ENCODE data around the gene CDH23.

CDH23 gene

GRCh38 chr10:71388583-71389310, 8.0 kb upstream of the CDH23 start:
- DNase-seq (ENCODE audit: low read depth, low spot score) = no peak
- Histone ChIP-seq H3K9me3 (ENCODE audit: insufficient read depth, low read length) (no peaks in the 10 kb centered on the region), H3K4me1 (ENCODE audit: insufficient read depth, insufficient read length) (peaks cover 6% of the 10 kb centered on the region), H3K4me3 (ENCODE audit: insufficient read length, low read depth) (no peak overlapping the region), H3K36me3 (ENCODE audit: insufficient read depth, insufficient read length, low read length) (no peaks in the 10 kb centered on the region), H3K9ac (ENCODE audit: insufficient read length, low read depth) (no peak overlapping the region), H3K27me3 (ENCODE audit: insufficient read depth, insufficient read length) (peaks cover 6% of the 10 kb centered on the region)
- no peak for TF ChIP-seq SUZ12 (IDR thresholded peaks at IDR 0.05; ENCODE audit: extremely low read depth, insufficient read depth, insufficient read length)
- no peak for TF ChIP-seq ZNF274 (IDR thresholded peaks at IDR 0.05; ENCODE audit: low read depth, low read length)
- TF ChIP-seq YY1 (IDR thresholded peaks at IDR 0.05; ENCODE audit: insufficient read depth, insufficient read length) = no peak

- H3K9ac ChIP-seq (ENCODE audit: insufficient read length, low read depth) = no peak overlapping the region
- no peak overlapping the region for H3K4me3 ChIP-seq (ENCODE audit: insufficient read length, low read depth)
- H3K36me3 ChIP-seq (ENCODE audit: insufficient read depth, insufficient read length, low read length) = no peaks in the 10 kb centered on the region
- H3K4me1 ChIP-seq (ENCODE audit: insufficient read depth, insufficient read length) = peaks cover 6% of the 10 kb centered on the region
- H3K9me3 ChIP-seq (ENCODE audit: insufficient read depth, low read length) = no peaks in the 10 kb centered on the region
- H3K27me3 ChIP-seq (ENCODE audit: insufficient read depth, insufficient read length) = peaks cover 8% of the 10 kb centered on the region
- TF ChIP-seq ZNF274 (IDR thresholded peaks at IDR 0.05; ENCODE audit: low read depth, low read length) = no peak
- no peak for TF ChIP-seq YY1 (IDR thresholded peaks at IDR 0.05; ENCODE audit: insufficient read depth, insufficient read length)
- no peak for TF ChIP-seq SUZ12 (IDR thresholded peaks at IDR 0.05; ENCODE audit: extremely low read depth, insufficient read depth, insufficient read length)
- DNase-seq (ENCODE audit: low read depth, low spot score) = no peak
These were observed 6.8 kb upstream of the CDH23 start for GRCh38 chr10:71389768-71390460.

GRCh38 chr10:71390461-71390835, 6.3 kb upstream of the CDH23 start:
- DNase-seq (ENCODE audit: low read depth, low spot score) = no peak
- Histone ChIP-seq H3K27me3 (ENCODE audit: insufficient read depth, insufficient read length) (peaks cover 13% of the 10 kb centered on the region), H3K9ac (ENCODE audit: insufficient read length, low read depth) (no peak overlapping the region)

GRCh38 chr10:71390921-71391690, 5.6 kb upstream of the CDH23 start:
- no peaks in the 10 kb centered on the region for H3K36me3 ChIP-seq (ENCODE audit: insufficient read depth, insufficient read length, low read length)
- no peaks in the 10 kb centered on the region for H3K9me3 ChIP-seq (ENCODE audit: insufficient read depth, low read length)
- TF ChIP-seq YY1 (IDR thresholded peaks at IDR 0.05; ENCODE audit: insufficient read depth, insufficient read length) (no peak), SUZ12 (IDR thresholded peaks at IDR 0.05; ENCODE audit: extremely low read depth, insufficient read depth, insufficient read length) (no peak), ZNF274 (IDR thresholded peaks at IDR 0.05; ENCODE audit: low read depth, low read length) (no peak)
- H3K4me1 ChIP-seq (ENCODE audit: insufficient read depth, insufficient read length) = peaks cover 6% of the 10 kb centered on the region
- no peak overlapping the region for H3K9ac ChIP-seq (ENCODE audit: insufficient read length, low read depth)
- H3K27me3 ChIP-seq (ENCODE audit: insufficient read depth, insufficient read length) = peaks cover 13% of the 10 kb centered on the region
- H3K4me3 ChIP-seq (ENCODE audit: insufficient read length, low read depth) = no peak overlapping the region
- DNase-seq (ENCODE audit: low read depth, low spot score) = no peak

More at GRCh38 chr10:71390461-71390835, 6.3 kb upstream of the CDH23 start:
- TF ChIP-seq ZNF274 (IDR thresholded peaks at IDR 0.05; ENCODE audit: low read depth, low read length) (no peak), SUZ12 (IDR thresholded peaks at IDR 0.05; ENCODE audit: extremely low read depth, insufficient read depth, insufficient read length) (no peak), YY1 (IDR thresholded peaks at IDR 0.05; ENCODE audit: insufficient read depth, insufficient read length) (no peak)
- Histone ChIP-seq H3K4me3 (ENCODE audit: insufficient read length, low read depth) (no peak overlapping the region), H3K36me3 (ENCODE audit: insufficient read depth, insufficient read length, low read length) (no peaks in the 10 kb centered on the region), H3K9me3 (ENCODE audit: insufficient read depth, low read length) (no peaks in the 10 kb centered on the region), H3K4me1 (ENCODE audit: insufficient read depth, insufficient read length) (peaks cover 6% of the 10 kb centered on the region)

- TF ChIP-seq SUZ12 (IDR thresholded peaks at IDR 0.05; ENCODE audit: extremely low read depth, insufficient read depth, insufficient read length) (no peak), ZNF274 (IDR thresholded peaks at IDR 0.05; ENCODE audit: low read depth, low read length) (no peak), YY1 (IDR thresholded peaks at IDR 0.05; ENCODE audit: insufficient read depth, insufficient read length) (no peak)
- no peaks in the 10 kb centered on the region for H3K36me3 ChIP-seq (ENCODE audit: insufficient read depth, insufficient read length, low read length)
- no peak overlapping the region for H3K4me3 ChIP-seq (ENCODE audit: insufficient read length, low read depth)
- no peak overlapping the region for H3K9ac ChIP-seq (ENCODE audit: insufficient read length, low read depth)
- peaks cover 6% of the 10 kb centered on the region for H3K4me1 ChIP-seq (ENCODE audit: insufficient read depth, insufficient read length)
- no peaks in the 10 kb centered on the region for H3K9me3 ChIP-seq (ENCODE audit: insufficient read depth, low read length)
- H3K27me3 ChIP-seq (ENCODE audit: insufficient read depth, insufficient read length) = peaks cover 8% of the 10 kb centered on the region
- DNase-seq (ENCODE audit: low read depth, low spot score) = no peak
These were observed 5.0 kb upstream of the CDH23 start for GRCh38 chr10:71391701-71392100.

- Histone ChIP-seq H3K4me3 (ENCODE audit: insufficient read length, low read depth) (no peak overlapping the region), H3K27me3 (ENCODE audit: insufficient read depth, insufficient read length) (peaks cover 8% of the 10 kb centered on the region), H3K9ac (ENCODE audit: insufficient read length, low read depth) (no peak overlapping the region), H3K4me1 (ENCODE audit: insufficient read depth, insufficient read length) (peaks cover 6% of the 10 kb centered on the region), H3K9me3 (ENCODE audit: insufficient read depth, low read length) (no peaks in the 10 kb centered on the region), H3K36me3 (ENCODE audit: insufficient read depth, insufficient read length, low read length) (no peaks in the 10 kb centered on the region)
- TF ChIP-seq SUZ12 (IDR thresholded peaks at IDR 0.05; ENCODE audit: extremely low read depth, insufficient read depth, insufficient read length) (no peak), ZNF274 (IDR thresholded peaks at IDR 0.05; ENCODE audit: low read depth, low read length) (no peak), YY1 (IDR thresholded peaks at IDR 0.05; ENCODE audit: insufficient read depth, insufficient read length) (no peak)
- no peak for DNase-seq (ENCODE audit: low read depth, low spot score)
These were observed 4.4 kb upstream of the CDH23 start for GRCh38 chr10:71392292-71392691.

All from NT2/D1 (cell line).